GM13976 (cell line): ENCODE measurements around the gene CUBN.

Experiments used
- DNase-seq: peaks from one replicate; pipeline ENCODE4 v3.0.0; 2012; ENCODE audit warnings: low spot score
- in situ Hi-C: fragments of 300-500 bp; cut with MboI; formaldehyde crosslinking; loops from one replicate; pipeline ENCODE4 v1.12.0; 2022; ENCODE audit warnings: low sequenced_read_pairs, mixed read lengths, inconsistent platforms; ENCODE audit not compliant: unreplicated experiment
- TF ChIP-seq, protein P1 (sequence below): IDR thresholded peaks from 2 replicates; pipeline ENCODE4 v1.5.1; 2012; ENCODE audit warnings: borderline replicate concordance, mild to moderate bottlenecking; ENCODE audit not compliant: insufficient read depth; ENCODE audit errors: extremely low read depth, missing control alignments, control extremely low read depth

The CUBN gene

DNA sequence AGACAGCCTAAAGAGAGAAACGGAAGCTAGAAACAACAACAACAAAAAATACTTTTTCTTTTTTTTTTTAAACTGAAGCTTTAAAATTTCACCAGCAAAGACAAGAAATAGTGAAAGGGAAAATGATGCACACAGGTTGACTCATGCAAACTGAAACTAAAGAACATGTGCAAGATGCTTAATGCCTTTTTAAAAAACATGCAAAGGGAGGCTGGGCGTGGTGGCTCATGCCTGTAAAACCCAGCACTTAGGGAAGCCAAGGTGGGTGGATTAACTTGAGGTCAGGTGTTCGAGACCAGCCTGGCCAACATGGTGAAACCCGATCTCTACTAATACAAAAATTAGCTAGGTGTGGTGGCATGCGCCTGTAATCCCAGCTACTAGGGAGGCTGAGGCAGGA lies 15.1 kb upstream of the CUBN start:
- TF ChIP-seq, protein P1, sequence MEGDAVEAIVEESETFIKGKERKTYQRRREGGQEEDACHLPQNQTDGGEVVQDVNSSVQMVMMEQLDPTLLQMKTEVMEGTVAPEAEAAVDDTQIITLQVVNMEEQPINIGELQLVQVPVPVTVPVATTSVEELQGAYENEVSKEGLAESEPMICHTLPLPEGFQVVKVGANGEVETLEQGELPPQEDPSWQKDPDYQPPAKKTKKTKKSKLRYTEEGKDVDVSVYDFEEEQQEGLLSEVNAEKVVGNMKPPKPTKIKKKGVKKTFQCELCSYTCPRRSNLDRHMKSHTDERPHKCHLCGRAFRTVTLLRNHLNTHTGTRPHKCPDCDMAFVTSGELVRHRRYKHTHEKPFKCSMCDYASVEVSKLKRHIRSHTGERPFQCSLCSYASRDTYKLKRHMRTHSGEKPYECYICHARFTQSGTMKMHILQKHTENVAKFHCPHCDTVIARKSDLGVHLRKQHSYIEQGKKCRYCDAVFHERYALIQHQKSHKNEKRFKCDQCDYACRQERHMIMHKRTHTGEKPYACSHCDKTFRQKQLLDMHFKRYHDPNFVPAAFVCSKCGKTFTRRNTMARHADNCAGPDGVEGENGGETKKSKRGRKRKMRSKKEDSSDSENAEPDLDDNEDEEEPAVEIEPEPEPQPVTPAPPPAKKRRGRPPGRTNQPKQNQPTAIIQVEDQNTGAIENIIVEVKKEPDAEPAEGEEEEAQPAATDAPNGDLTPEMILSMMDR: no peak
- in situ Hi-C loops: no loop called here
- no peak for DNase-seq

DNA sequence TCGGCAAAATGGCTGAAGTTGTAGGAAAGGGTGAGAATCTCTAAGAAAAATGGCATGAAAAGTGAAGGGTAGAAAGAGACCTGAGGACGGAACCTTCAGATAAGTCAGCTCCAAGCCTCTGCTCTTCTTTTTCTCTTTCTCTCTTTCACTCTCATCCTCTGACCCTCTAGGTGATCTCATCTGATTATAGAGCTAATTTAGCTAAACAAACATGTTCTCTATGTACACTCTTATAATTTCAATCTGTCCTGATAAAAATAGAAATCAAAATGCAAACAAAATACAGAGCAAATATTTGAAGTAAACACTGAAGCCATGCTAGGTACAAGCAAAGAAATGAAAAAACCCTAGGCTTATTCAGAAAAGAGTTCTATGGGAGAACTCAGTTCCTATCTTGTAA lies 14.4 kb upstream of the CUBN start:
- TF ChIP-seq, protein P1: no peak
- no peak for DNase-seq
- in situ Hi-C loops: no loop called here

DNA sequence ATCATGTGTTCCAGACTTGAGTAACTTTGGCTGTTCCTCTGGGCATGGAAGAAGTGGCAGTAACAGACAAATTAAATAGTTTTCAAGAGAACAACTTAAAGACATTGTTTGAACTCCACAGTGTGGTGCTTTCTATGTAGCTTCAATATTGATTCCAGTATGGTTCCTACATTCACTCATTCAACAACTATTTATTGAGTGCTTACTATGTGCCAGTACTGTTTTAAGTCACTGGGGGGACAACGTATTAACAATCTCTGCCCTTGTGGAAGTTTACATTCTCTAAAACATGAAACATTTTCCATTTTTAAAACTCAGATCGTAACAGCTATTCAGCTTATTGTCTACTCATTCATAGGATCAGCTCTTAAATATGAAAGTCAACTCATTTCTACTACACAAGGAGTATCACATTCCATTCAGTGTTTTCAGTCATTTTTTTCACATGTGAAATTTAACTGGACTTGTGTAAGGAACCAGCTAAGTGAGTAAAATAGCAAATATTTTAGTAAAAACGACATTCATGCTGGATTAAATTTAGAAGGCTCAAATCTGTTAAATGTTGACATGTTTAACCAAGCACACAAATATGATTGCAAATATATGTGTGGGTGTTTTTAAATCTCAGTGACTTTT lies 13.6 kb upstream of the CUBN start:
- DNase-seq: no peak
- TF ChIP-seq, protein P1: no peak
- in situ Hi-C loops: no loop called here

- TF ChIP-seq, protein P1: no peak
- in situ Hi-C loops: no loop called here
- DNase-seq: no peak
Observed at GRCh38 chr10:17141504-17142229, 12.1 kb upstream of the CUBN start.

GRCh38 chr10:17140386-17140761 lies 10.8 kb upstream of the CUBN start:
- in situ Hi-C loops: no loop called here
- no peak for DNase-seq
- TF ChIP-seq, protein P1: no peak

GRCh38 chr10:17138460-17139042 lies 8.9 kb upstream of the CUBN start:
- TF ChIP-seq, protein P1: no peak
- no peak for DNase-seq
- in situ Hi-C loops: no loop called here
